Endometrium (tissue), 2 donors: ENCODE measurements around the gene COL24A1.
"Not testable (repeated sequence)": the region's sequence is repeated elsewhere in the genome, so short reads cannot be mapped to it uniquely, and the experiment has no call there.

ENCODE experiments used
- FAIRE-seq: peaks from 2 replicates; lab custom pipeline; 2012; peaks lifted over from hg19 to GRCh38; lab: Jason Lieb, UNC
- donor health status: control.
- donor health status: control.

COL24A1 gene

DNA sequence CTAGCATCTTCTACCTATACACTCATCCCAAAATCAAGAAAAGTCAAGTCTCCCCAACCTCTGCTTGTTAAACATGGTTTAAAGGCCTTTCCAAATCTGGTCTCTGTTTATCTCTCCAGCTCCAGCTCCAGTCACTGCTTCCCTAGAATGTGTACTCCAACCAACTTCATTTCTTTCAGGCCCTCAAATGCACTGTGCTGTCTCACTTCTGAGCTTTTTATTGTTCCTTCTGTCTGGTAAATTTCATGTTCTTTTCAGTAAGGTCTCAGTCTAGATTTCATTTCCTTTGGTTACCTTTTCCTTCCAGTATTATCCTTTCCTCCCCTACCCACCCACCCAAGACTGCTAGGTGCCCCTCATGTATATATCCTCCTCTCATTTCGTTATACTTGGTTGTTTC, 3.7 kb downstream of the COL24A1 start:
- no peak for FAIRE-seq

DNA sequence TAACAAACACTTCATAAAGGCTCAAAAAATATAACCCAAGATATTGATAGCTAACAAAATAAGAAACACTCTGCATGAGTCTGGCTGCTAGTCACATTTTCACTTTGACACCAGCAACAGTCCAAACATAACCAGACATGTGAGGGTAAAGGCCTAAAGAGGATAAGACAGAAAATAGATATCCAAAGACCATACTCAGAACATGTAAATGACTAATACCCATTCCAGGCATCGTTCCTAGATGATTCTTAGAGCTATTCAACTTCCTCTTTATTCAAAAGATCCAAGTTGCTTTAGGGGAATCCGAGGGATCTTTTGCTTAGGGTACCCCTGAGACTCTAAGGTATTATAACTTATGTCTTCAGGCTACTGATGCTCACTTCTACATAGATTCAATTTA, 5.1 kb downstream of the COL24A1 start:
- no peak for FAIRE-seq

DNA sequence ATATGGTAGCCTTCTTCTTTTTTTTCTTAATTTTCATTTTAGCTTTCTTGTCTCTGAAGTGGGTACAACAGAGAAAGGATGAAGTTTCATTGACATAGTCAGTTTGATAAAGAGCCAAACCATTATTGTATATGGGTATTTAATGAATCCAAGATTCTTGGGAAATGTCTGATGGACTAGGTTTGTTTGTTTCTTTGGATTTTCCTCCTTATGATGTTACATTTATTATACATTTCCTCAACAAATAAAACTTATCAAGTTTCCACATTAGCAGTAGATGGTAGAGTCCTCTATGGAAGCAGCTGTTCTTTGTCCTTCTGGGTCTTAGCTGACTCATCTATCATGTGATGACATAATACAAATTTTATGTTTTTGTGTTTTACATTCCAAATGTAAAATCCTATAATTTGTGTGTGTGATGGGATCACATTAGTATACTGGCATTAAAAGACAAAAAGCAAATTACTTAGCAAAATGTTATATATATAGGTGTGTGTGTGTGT, 6.0 kb downstream of the COL24A1 start:
- FAIRE-seq: no peak

GRCh38 chr1:86149591-86149990, 7.0 kb downstream of the COL24A1 start:
- no peak for FAIRE-seq

- no peak for FAIRE-seq
These were observed 8.8 kb downstream of the COL24A1 start for GRCh38 chr1:86147755-86148154.

GRCh38 chr1:86146566-86146965, 10.0 kb downstream of the COL24A1 start:
- FAIRE-seq: no peak

GRCh38 chr1:86140281-86140880, 16.2 kb downstream of the COL24A1 start:
- FAIRE-seq: no peak

DNA sequence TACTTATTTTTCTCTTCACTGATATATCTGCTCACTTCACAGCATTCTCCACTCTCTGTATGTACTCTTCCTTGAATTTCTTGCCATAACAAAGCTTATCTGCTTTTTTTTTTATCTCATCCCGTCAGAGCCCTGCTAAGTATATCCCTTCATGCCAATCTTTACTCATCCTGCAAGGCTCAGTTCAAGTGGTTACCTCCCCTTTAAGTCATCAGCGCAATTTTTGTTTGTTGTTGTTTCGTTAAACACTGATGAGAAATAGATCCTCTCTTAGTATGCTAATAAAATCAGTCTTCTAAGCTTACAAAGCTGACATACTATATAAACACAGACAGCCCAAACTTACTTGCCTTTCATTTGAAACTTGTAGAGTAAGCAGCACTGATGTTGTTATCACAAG, 17.8 kb downstream of the COL24A1 start:
- FAIRE-seq: no peak

GRCh38 chr1:86137436-86137835, 19.1 kb downstream of the COL24A1 start:
- no peak for FAIRE-seq

GRCh38 chr1:86119214-86119764, 37.3 kb downstream of the COL24A1 start:
- FAIRE-seq: no peak

- FAIRE-seq: no peak
These were observed 41.7 kb downstream of the COL24A1 start for GRCh38 chr1:86114816-86115400.

DNA sequence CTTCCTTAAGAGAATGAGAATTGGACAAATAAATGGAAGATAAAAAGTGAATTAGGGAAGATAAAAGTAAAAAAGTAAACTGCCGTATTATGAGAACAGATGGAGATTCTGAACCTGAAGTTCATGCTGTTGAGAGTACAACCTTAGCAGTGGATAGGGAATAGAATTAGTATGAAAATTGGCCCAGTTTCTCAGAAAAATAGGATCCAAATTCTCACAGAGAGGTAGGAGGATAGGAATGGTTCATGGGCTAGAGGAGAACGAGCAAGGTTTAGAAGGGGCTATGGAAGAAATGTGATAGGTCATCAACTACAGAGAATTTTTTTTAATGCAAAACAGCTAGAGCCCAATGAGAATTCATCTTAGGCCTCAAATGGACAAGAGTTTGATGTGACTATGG, 42.3 kb downstream of the COL24A1 start:
- no peak for FAIRE-seq

DNA sequence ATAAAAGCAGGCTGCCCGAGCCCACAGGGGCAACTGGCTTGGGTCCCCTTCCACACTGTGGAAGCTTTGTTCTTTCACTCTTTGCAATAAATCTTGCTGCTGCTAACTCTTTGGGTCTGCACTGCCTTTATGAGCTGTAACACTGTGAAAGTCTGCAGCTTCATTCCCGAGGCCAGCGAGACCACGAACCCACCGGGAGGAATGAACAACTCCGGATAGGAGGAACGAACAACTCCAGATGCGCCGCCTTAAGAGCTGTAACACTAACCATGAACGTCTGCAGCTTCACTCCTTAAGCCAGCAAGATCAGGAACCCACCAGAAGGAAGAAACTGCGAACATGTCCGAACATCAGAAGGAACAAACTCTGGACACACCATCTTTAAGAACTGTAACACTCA, 45.0 kb downstream of the COL24A1 start:
- FAIRE-seq: not testable (repeated sequence)

DNA sequence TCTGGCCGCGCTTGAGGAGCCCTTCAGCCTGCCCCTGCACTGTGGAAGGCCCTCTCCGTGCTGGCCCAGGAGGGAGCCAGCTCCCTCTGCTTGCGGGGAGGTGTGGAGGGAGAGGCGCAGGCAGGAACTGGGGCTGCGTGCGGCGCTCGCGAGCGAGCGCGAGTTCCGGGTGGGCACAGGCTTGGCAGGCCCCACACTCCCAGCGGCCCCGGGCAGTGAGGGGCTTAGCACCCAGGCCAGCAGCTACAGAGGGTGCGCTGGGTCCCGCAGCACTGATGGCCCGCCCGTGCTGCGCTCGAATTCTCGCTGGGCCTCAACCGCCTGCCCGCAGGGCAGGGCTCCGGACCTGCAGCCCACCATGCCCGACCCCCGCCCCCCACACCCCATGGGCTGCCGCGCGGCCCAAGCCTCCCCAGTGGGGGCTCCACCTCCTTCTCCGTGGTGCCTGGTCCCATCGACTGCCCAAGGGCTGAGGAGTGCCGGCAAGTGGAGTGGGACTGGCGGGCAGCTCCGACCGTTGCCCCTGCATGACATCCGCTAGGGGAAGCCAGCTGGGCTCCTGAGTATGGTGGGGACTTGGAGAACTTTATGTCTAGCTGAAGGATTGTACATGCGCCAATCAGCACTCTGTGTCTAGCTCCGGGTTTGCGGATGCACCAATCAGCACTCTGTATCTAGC, 46.0 kb downstream of the COL24A1 start:
- FAIRE-seq: no peak

DNA sequence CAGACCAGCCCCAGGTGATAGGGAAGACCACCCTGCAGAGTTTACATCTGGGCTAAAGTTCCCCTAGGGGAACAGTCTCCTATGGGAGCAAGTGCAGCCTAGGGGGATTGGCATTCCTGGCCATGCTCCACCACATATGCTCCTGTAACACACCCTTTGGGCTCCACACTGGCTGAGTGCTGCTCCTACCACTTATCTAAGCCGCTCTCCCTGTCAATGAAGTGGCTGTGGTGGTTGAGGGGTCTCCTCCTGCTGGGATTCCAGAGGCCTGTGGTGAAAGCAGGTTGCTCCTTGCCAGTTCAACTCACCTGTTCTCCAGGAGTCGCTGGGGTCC, 51.1 kb downstream of the COL24A1 start:
- FAIRE-seq: no peak

DNA sequence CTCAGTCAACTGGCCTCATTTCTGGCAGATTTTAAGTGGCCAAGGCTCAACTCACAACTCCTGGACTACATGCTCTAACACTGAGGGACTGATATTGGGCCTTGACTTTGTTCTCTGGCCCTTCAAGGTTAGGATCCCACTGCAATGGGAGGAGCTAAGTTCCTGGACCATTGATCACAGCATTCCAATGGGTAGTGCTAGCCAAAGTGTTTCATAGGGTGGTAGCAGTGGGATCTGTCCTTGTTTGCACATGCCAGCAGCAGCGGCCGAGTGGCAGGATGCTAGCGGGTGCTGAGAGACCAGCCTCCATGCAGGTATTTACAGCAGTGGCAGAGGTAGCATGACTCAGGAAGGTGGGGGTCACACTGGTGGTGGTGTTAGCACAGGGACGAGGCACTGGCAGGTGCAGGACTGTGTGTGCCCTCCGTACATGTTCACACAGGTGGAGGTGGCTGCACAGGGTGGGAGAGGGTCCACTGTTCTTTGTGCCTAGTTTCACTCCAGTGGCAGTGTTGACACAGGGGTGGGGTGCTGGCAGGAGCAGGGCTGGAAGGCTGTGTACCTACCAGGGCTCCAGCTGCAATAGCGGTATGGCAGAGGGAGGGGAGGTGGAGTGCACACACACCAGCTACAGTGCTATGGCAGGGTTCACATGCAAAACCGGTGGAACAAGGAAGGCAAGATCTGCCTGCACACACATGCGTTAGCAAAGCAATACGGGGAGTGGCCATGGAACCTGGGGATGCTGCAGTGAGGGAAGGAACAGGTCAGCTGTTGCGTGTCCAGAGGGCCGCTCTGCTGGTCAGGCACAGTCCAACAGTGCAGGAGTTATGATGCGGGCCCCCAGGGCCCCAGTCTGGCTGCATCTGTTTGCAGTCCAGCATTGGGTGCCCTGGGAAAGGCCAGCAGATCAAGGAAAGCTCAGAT, 51.7 kb downstream of the COL24A1 start:
- no peak for FAIRE-seq

GRCh38 chr1:86101616-86102015, 55.0 kb downstream of the COL24A1 start:
- FAIRE-seq: no peak

GRCh38 chr1:86100401-86100800, 56.2 kb downstream of the COL24A1 start:
- no peak for FAIRE-seq

GRCh38 chr1:86089765-86090164, 66.8 kb downstream of the COL24A1 start:
- FAIRE-seq: no peak

GRCh38 chr1:86085741-86086409, 70.7 kb downstream of the COL24A1 start:
- FAIRE-seq: no peak

- no peak for FAIRE-seq
These were observed 71.6 kb downstream of the COL24A1 start for GRCh38 chr1:86084998-86085397.

GRCh38 chr1:86082183-86082582, 74.4 kb downstream of the COL24A1 start:
- no peak for FAIRE-seq
